H1 (cell line): ENCODE data around the gene SLC25A28. TPM values are rescaled to one million over a fixed set of nuclear protein-coding genes. Genes with fewer than 3 reads are reported as not detected.

Experiments
- CTCF ChIA-PET: fragments of 300-600 bp; sonication (Branson Sonifier 250); formaldehyde crosslinking; loops from one replicate; lab custom pipeline; 2021; ENCODE audit not compliant: partially characterized antibody; lab: Charles Lee
- POLR2A ChIA-PET: fragments of 300-600 bp; sonication (Branson Sonifier 250); formaldehyde crosslinking; loops from one replicate; lab custom pipeline; 2021; ENCODE audit warnings: inconsistent platforms; ENCODE audit not compliant: partially characterized antibody; lab: Charles Lee
- DNase-seq, 2 experiments: peaks; one replicate each; pipeline versions ENCODE4 v3.0.0 to v3.0.0-alpha.2; 2010 to 2022; ENCODE audit warnings: low spot score in 2 of 2, low read depth in 1 of 2, mixed read lengths in 1 of 2
- FAIRE-seq: peaks from 2 replicates; lab custom pipeline; 2011; peaks lifted over from hg19 to GRCh38; lab: Jason Lieb, UNC
- H2AFZ ChIP-seq: 2 replicates; pipeline ENCODE4 v1.8.1; 2012; ENCODE audit warnings: low read length, inconsistent platforms
- H2AK5ac ChIP-seq: 2 replicates; pipeline ENCODE4 v1.6.1; 2013; ENCODE audit warnings: low read depth, low read length
- H2BK120ac ChIP-seq: replicated peaks from 2 replicates; pipeline ENCODE3; 2013; ENCODE audit warnings: low read depth, low read length, inconsistent platforms
- H2BK12ac ChIP-seq: 2 replicates; pipeline ENCODE4 v1.6.1; 2013; ENCODE audit warnings: low read depth, low read length
- H2BK15ac ChIP-seq: 2 replicates; pipeline ENCODE4 v1.6.1; 2013; ENCODE audit warnings: low read length
- H2BK20ac ChIP-seq: 2 replicates; pipeline ENCODE4 v1.6.1; 2013; ENCODE audit warnings: low read length
- H2BK5ac ChIP-seq: 2 replicates; pipeline ENCODE4 v1.6.1; 2013; ENCODE audit warnings: low read depth, low read length
- H3K14ac ChIP-seq: 2 replicates; pipeline ENCODE4 v1.6.1; 2013; ENCODE audit warnings: inconsistent platforms; ENCODE audit not compliant: insufficient read length
- H3K18ac ChIP-seq: 2 replicates; pipeline ENCODE4 v1.6.1; 2013; ENCODE audit warnings: low read length; ENCODE audit errors: extremely low read depth
- H3K23ac ChIP-seq: 2 replicates; pipeline ENCODE4 v1.6.1; 2013; ENCODE audit warnings: inconsistent platforms; ENCODE audit not compliant: insufficient read length
- H3K23me2 ChIP-seq: 2 replicates; pipeline ENCODE4 v1.6.1; 2013; ENCODE audit warnings: low read depth, low read length
- H3K27ac ChIP-seq: 2 replicates; pipeline ENCODE4 v1.6.1; 2011; ENCODE audit warnings: low read depth, low read length, inconsistent platforms
- H3K27me3 ChIP-seq, 4 experiments: replicated peaks in 1 of 4; 1 replicate in 1 of 4; 2 replicates in 3 of 4; pipeline versions ENCODE4 v1.6.1 to v1.8.1; 2011 to 2013; ENCODE audit warnings: low read length in 3 of 4, mild to moderate bottlenecking in 3 of 4, inconsistent platforms in 2 of 4, mixed read lengths in 2 of 4, moderate library complexity in 1 of 4; ENCODE audit not compliant: control insufficient read depth in 3 of 4, insufficient read depth in 3 of 4; ENCODE audit errors: extremely low read depth in 1 of 4
- H3K36me3 ChIP-seq, 4 experiments: 2 replicates each; pipeline versions ENCODE4 v1.6.1 to v1.8.1; 2011 to 2013; ENCODE audit warnings: mild to moderate bottlenecking in 4 of 4, low read length in 3 of 4, moderate library complexity in 2 of 4, control low read depth in 1 of 4, inconsistent platforms in 1 of 4; ENCODE audit not compliant: insufficient read depth in 4 of 4, control insufficient read depth in 2 of 4
- H3K4ac ChIP-seq: replicated peaks from 2 replicates; pipeline ENCODE3; 2013; ENCODE audit warnings: low read length, low read depth, mixed read lengths, inconsistent platforms; ENCODE audit not compliant: insufficient read length
- H3K4me1 ChIP-seq, 4 experiments: replicated peaks in 1 of 4; 1 replicate in 1 of 4; 2 replicates in 3 of 4; pipeline versions ENCODE4 v1.6.1 to v1.8.1; 2011 to 2013; ENCODE audit warnings: low read length in 3 of 4, inconsistent platforms in 2 of 4, mixed read lengths in 1 of 4; ENCODE audit not compliant: insufficient read depth in 4 of 4, control insufficient read depth in 3 of 4
- H3K4me2 ChIP-seq, 2 experiments: 2 replicates each; pipeline versions ENCODE4 v1.6.1 to v1.8.1; 2011 to 2013; ENCODE audit warnings: low read depth in 2 of 2, low read length in 2 of 2, control low read depth in 1 of 2, inconsistent platforms in 1 of 2, mild to moderate bottlenecking in 1 of 2; ENCODE audit not compliant: insufficient read depth in 1 of 2
- H3K4me3 ChIP-seq, 4 experiments: fragments of 200-600, 300-600 bp in 1 of 4; sonication (generic), shearing (Covaris generic), sonication (Bioruptor Twin) in 1 of 4; 2 replicates each; pipeline versions ENCODE4 v1.5.1 to v1.8.1; 2011 to 2016; ENCODE audit warnings: low read length in 4 of 4, low read depth in 3 of 4, control low read depth in 2 of 4, inconsistent platforms in 2 of 4, mild to moderate bottlenecking in 2 of 4, mixed read lengths in 1 of 4, moderate library complexity in 1 of 4; ENCODE audit not compliant: insufficient read depth in 2 of 4; ENCODE audit errors: extremely low read depth in 1 of 4
- H3K56ac ChIP-seq: replicated peaks from 2 replicates; pipeline ENCODE3; 2013; ENCODE audit warnings: low read depth, mild to moderate bottlenecking, mixed read lengths, low read length, inconsistent platforms; ENCODE audit not compliant: insufficient read length
- H3K79me1 ChIP-seq: 2 replicates; pipeline ENCODE4 v1.6.1; 2013; ENCODE audit warnings: low read depth, low read length, control low read depth
- H3K79me2 ChIP-seq, 2 experiments: 2 replicates each; pipeline versions ENCODE4 v1.6.1 to v1.8.1; 2012 to 2013; ENCODE audit warnings: low read length in 2 of 2, mild to moderate bottlenecking in 2 of 2, inconsistent platforms in 1 of 2; ENCODE audit not compliant: insufficient read depth in 2 of 2, control insufficient read depth in 1 of 2
- H3K9ac ChIP-seq, 4 experiments: replicated peaks in 1 of 4; 1 replicate in 1 of 4; 2 replicates in 3 of 4; pipeline versions ENCODE4 v1.6.1 to v1.8.1; 2011 to 2013; ENCODE audit warnings: low read depth in 3 of 4, low read length in 3 of 4, control low read depth in 2 of 4, mild to moderate bottlenecking in 2 of 4, moderate library complexity in 2 of 4, inconsistent platforms in 1 of 4; ENCODE audit errors: extremely low read depth in 1 of 4
- H3K9me3 ChIP-seq, 2 experiments: 2 replicates each; pipeline versions ENCODE4 v1.6.1 to v1.8.1; 2012 to 2013; ENCODE audit warnings: mild to moderate bottlenecking in 2 of 2, moderate library complexity in 2 of 2, control low read depth in 1 of 2, inconsistent platforms in 1 of 2, low read depth in 1 of 2, low read length in 1 of 2, mixed read lengths in 1 of 2; ENCODE audit not compliant: insufficient read depth in 2 of 2
- H4K20me1 ChIP-seq, 2 experiments: replicated peaks in 1 of 2; 2 replicates each; pipeline versions ENCODE3 to v1.8.1; 2011 to 2013; ENCODE audit warnings: inconsistent platforms in 2 of 2, low read length in 2 of 2, mild to moderate bottlenecking in 1 of 2; ENCODE audit not compliant: insufficient read depth in 2 of 2, control insufficient read depth in 1 of 2
- H4K5ac ChIP-seq: 2 replicates; pipeline ENCODE4 v1.6.1; 2013; ENCODE audit warnings: low read length, low read depth, mixed read lengths, inconsistent platforms; ENCODE audit not compliant: insufficient read length
- H4K8ac ChIP-seq: 2 replicates; pipeline ENCODE4 v1.8.0; 2013; ENCODE audit warnings: mild to moderate bottlenecking, moderate library complexity, low read length, inconsistent platforms; ENCODE audit not compliant: insufficient read depth; ENCODE audit errors: extremely low read depth
- H4K91ac ChIP-seq: replicated peaks from 2 replicates; pipeline ENCODE3; 2013; ENCODE audit warnings: low read length, mixed read lengths, inconsistent platforms; ENCODE audit not compliant: insufficient read length
- BCL11A ChIP-seq, 2 experiments: IDR thresholded peaks; one replicate each; pipeline ENCODE4 v1.6.1; 2011; ENCODE audit warnings: low read depth in 2 of 2, low read length in 2 of 2, mild to moderate bottlenecking in 2 of 2
- CHD1 ChIP-seq: IDR thresholded peaks from 2 replicates; pipeline ENCODE4 v1.6.1; 2012; ENCODE audit warnings: low read depth, low read length, improper control_type of control experiment
- JUN ChIP-seq: IDR thresholded peaks from 2 replicates; pipeline ENCODE4 v1.6.1; 2011; ENCODE audit warnings: low read depth, mild to moderate bottlenecking, improper control_type of control experiment, low read length
- PHF8 ChIP-seq: fragments of 200-600 bp; sonication (generic); conservative IDR thresholded peaks from 2 replicates; pipeline ENCODE4 v1.7.1; 2012; ENCODE audit warnings: low read depth, mild to moderate bottlenecking, inconsistent platforms, low read length, moderate library complexity
- POLR2A ChIP-seq, 2 experiments: IDR thresholded peaks; 1 replicate in 1 of 2; 2 replicates in 1 of 2; pipeline ENCODE4 v1.6.1; 2011; ENCODE audit warnings: low read depth in 2 of 2, low read length in 2 of 2, mild to moderate bottlenecking in 2 of 2; ENCODE audit errors: control extremely low read depth in 1 of 2
- RAD21 ChIP-seq, 2 experiments: IDR thresholded peaks in 1 of 2; conservative IDR thresholded peaks in 1 of 2; 2 replicates each; pipeline ENCODE4 v1.6.1; 2011; ENCODE audit warnings: low read depth in 2 of 2, low read length in 2 of 2, improper control_type of control experiment in 1 of 2, inconsistent platforms in 1 of 2, mild to moderate bottlenecking in 1 of 2, moderate library complexity in 1 of 2
- RBBP5 ChIP-seq: IDR thresholded peaks from 2 replicates; pipeline ENCODE4 v1.7.1; 2012; ENCODE audit warnings: low read depth, mild to moderate bottlenecking, inconsistent platforms, low read length, moderate library complexity, borderline replicate concordance
- RFX5 ChIP-seq: IDR thresholded peaks from 2 replicates; pipeline ENCODE4 v1.6.1; 2011; ENCODE audit warnings: low read depth, low read length, improper control_type of control experiment, borderline replicate concordance
- SAP30 ChIP-seq: fragments of 300-600 bp; sonication (generic); IDR thresholded peaks from 2 replicates; pipeline ENCODE4 v1.7.1; 2012; ENCODE audit warnings: low read length, moderate library complexity, mild to moderate bottlenecking, inconsistent platforms; ENCODE audit not compliant: insufficient read depth, insufficient replicate concordance
- SP1 ChIP-seq: IDR thresholded peaks from 2 replicates; pipeline ENCODE4 v1.6.1; 2011; ENCODE audit warnings: low read depth, low read length
- SP2 ChIP-seq: IDR thresholded peaks from 2 replicates; pipeline ENCODE4 v1.6.1; 2012; ENCODE audit warnings: mild to moderate bottlenecking, low read length, inconsistent platforms
- SUZ12 ChIP-seq: fragments of 200-600 bp; sonication (generic); IDR thresholded peaks from 2 replicates; pipeline ENCODE4 v1.6.1; 2012; ENCODE audit warnings: mild to moderate bottlenecking, inconsistent platforms, low read length, moderate library complexity, mixed read lengths
- TBP ChIP-seq: IDR thresholded peaks from 2 replicates; pipeline ENCODE4 v1.6.1; 2011; ENCODE audit warnings: low read depth, low read length, improper control_type of control experiment
- TEAD4 ChIP-seq: IDR thresholded peaks from 2 replicates; pipeline ENCODE4 v1.6.1; 2012; ENCODE audit warnings: low read depth, low read length, inconsistent platforms, mixed read lengths
- polyA plus RNA-seq, 7 experiments: library from polyadenylated mRNA; depleted of rRNA in 3 of 7; stranded (reverse) in 5 of 7; unstranded in 2 of 7; fragments of >200 nt in 5 of 7; fragments of 200-250 nt in 2 of 7; gene quantifications; 1 replicate in 5 of 7; 2 replicates in 1 of 7; 4 replicates in 1 of 7; pipeline versions ENCODE4 v1.2.1 to v1.2.3, GENCODE V29; 2011 to 2013; ENCODE audit warnings: missing spikeins in 2 of 7, mixed read lengths in 2 of 7
- total RNA-seq: library from RNA; stranded (reverse); fragmentation: NEBNext Ultra II Directional; extraction: Animal tissue kit (Norgen Biotek cat#: 25700); gene quantifications from 2 replicates; pipeline ENCODE4 v1.2.1, GENCODE V29; 2021
- TF ChIP-seq, protein P1 (sequence below): IDR thresholded peaks from 2 replicates; pipeline ENCODE4 v1.6.1; 2012; ENCODE audit warnings: inconsistent platforms

The SLC25A28 gene
- total and polyA plus RNA-seq, 2 of the 8 experiments (the other 6 are each of a cell fraction or from before 2014, with no cell fraction given) = 17.2 to 18.5 TPM

DNA sequence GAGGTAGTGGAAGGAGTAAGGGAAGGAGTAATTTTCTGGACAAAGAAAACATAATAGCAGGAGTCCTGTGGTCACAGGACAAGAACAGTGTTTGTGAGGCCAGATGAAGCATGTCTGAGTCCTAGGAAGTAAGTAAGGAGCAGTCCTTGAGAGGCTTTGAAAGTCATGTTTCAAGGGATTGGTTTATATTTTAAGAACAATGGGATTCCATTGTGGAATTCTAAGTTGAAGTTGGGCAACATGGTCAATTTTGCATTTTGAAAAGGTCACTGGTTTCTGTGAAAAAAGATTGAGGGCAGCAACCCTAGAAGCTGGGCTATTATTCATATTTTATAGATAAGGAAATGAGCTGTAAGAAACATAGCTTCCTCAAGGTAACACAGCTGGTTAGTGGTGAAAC lies 10.8 kb upstream of the SLC25A28 start:
- no peak overlapping the region for H3K18ac ChIP-seq
- no peaks in the 10 kb centered on the region for H3K79me2 ChIP-seq
- H3K27ac ChIP-seq = no peak overlapping the region
- DNase-seq (no peak), FAIRE-seq (no peak)
- no peak overlapping the region for H2AK5ac ChIP-seq
- ChIA-PET POLR2A (no interaction called here), CTCF (interaction anchor here (0.6 to 1.3 kb wide), 3 partner anchors 8 to 19 kb away, joined by 3 to 4 read pairs (median 3); no protein-coding TSS in a partner anchor)
- H2BK120ac ChIP-seq = no peak overlapping the region
- no peak overlapping the region for H3K4me2 ChIP-seq
- H3K27me3 ChIP-seq = no peaks in the 10 kb centered on the region
- H3K9me3 ChIP-seq = no peaks in the 10 kb centered on the region
- no peak overlapping the region for H3K4me3 ChIP-seq
- no peak overlapping the region for H2BK12ac ChIP-seq
- H3K36me3 ChIP-seq = no peaks in the 10 kb centered on the region
- H3K4me1 ChIP-seq = peaks cover 0 to 2% (median 0%) of the 10 kb centered on the region in 4 experiments; a peak in 1 of 7 replicates
- no peak overlapping the region for H4K8ac ChIP-seq
- no peaks in the 10 kb centered on the region for H4K20me1 ChIP-seq
- no peak overlapping the region for H3K4ac ChIP-seq
- H3K23me2 ChIP-seq = no peaks in the 10 kb centered on the region
- H3K9ac ChIP-seq = no peak overlapping the region
- no peak overlapping the region for H4K5ac ChIP-seq
- no peak overlapping the region for H2BK15ac ChIP-seq
- H4K91ac ChIP-seq = no peak overlapping the region
- no peak overlapping the region for H3K14ac ChIP-seq
- no peak overlapping the region for H2AFZ ChIP-seq
- H3K23ac ChIP-seq = no peak overlapping the region
- H2BK20ac ChIP-seq = no peak overlapping the region
- H3K56ac ChIP-seq = no peak overlapping the region
- no peak overlapping the region for H2BK5ac ChIP-seq
- H3K79me1 ChIP-seq = no peaks in the 10 kb centered on the region
- TF ChIP-seq RBBP5 (no peak), BCL11A (IDR thresholded peaks at IDR 0.05; ENCODE audit: low read depth in 2 of 2, low read length in 2 of 2) (no peak), POLR2A (IDR thresholded peaks at IDR 0.05; ENCODE audit: control extremely low read depth in 1 of 2, low read depth in 2 of 2, low read length in 2 of 2) (no peak), PHF8 (no peak), RFX5 (no peak), SP2 (no peak), CHD1 (no peak), SAP30 (no peak), TEAD4 (no peak), SUZ12 (no peak), RAD21 (IDR thresholded peaks at IDR 0.05 in 1 of 2, conservative IDR thresholded peaks at IDR 0.05 in 1 of 2; ENCODE audit: low read depth in 2 of 2, low read length in 2 of 2) (no peak), TBP (no peak), SP1 (no peak), JUN (no peak)
- TF ChIP-seq, protein P1, sequence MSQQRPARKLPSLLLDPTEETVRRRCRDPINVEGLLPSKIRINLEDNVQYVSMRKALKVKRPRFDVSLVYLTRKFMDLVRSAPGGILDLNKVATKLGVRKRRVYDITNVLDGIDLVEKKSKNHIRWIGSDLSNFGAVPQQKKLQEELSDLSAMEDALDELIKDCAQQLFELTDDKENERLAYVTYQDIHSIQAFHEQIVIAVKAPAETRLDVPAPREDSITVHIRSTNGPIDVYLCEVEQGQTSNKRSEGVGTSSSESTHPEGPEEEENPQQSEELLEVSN = no peak
